Astrocyte (in vitro differentiated cells and primary cell): ENCODE data around the gene ZBTB7A. TPM values are rescaled to one million over a fixed set of nuclear protein-coding genes. Genes with fewer than 3 reads are reported as not detected.

Source experiments
- DNase-seq: peaks from one replicate; pipeline ENCODE4 v3.0.0-alpha.2; 2010; ENCODE audit warnings: low read depth
- FAIRE-seq: peaks from 2 replicates; lab custom pipeline; 2011; peaks lifted over from hg19 to GRCh38; lab: Jason Lieb, UNC
- H2AFZ ChIP-seq: 2 replicates; pipeline ENCODE4 v1.6.0; 2012; ENCODE audit warnings: low read depth, low read length, inconsistent platforms
- H3K27ac ChIP-seq: 2 replicates; pipeline ENCODE4 v1.5.1; 2011; ENCODE audit warnings: low read depth, low read length, inconsistent platforms
- H3K27me3 ChIP-seq: 2 replicates; pipeline ENCODE4 v1.6.0; 2011; ENCODE audit warnings: low read length, inconsistent platforms; ENCODE audit not compliant: insufficient read depth
- H3K36me3 ChIP-seq: 2 replicates; pipeline ENCODE4 v1.5.1; 2011; ENCODE audit warnings: low read length, inconsistent platforms; ENCODE audit not compliant: insufficient read depth
- H3K4me1 ChIP-seq: 2 replicates; pipeline ENCODE4 v1.5.1; 2011; ENCODE audit warnings: low read length, inconsistent platforms; ENCODE audit not compliant: insufficient read depth
- H3K4me2 ChIP-seq: 2 replicates; pipeline ENCODE4 v1.6.0; 2012; ENCODE audit warnings: low read length, inconsistent platforms
- H3K4me3 ChIP-seq: 2 replicates; pipeline ENCODE4 v1.5.1; 2011; ENCODE audit warnings: low read depth, mild to moderate bottlenecking, low read length, inconsistent platforms; ENCODE audit not compliant: insufficient read depth
- H3K79me2 ChIP-seq: 2 replicates; pipeline ENCODE4 v1.6.0; 2012; ENCODE audit warnings: mild to moderate bottlenecking, low read length, inconsistent platforms; ENCODE audit not compliant: insufficient read depth
- H3K9ac ChIP-seq: 2 replicates; pipeline ENCODE4 v1.6.0; 2012; ENCODE audit warnings: mild to moderate bottlenecking, low read length, inconsistent platforms
- H3K9me3 ChIP-seq: 2 replicates; pipeline ENCODE4 v1.5.1; 2012; ENCODE audit warnings: low read depth, mild to moderate bottlenecking, low read length, inconsistent platforms; ENCODE audit not compliant: insufficient read depth
- H4K20me1 ChIP-seq: 2 replicates; pipeline ENCODE4 v1.6.0; 2012; ENCODE audit warnings: low read length, inconsistent platforms; ENCODE audit not compliant: insufficient read depth
- H3K27ac Mint-ChIP-seq: one replicate; pipeline ENCODE4 v1.8.0; 2021; ENCODE audit warnings: mild to moderate bottlenecking, mixed read lengths; ENCODE audit not compliant: unreplicated experiment
- H3K27me3 Mint-ChIP-seq: one replicate; pipeline ENCODE4 v1.8.0; 2021; ENCODE audit warnings: low read depth, mixed read lengths; ENCODE audit not compliant: unreplicated experiment
- H3K36me3 Mint-ChIP-seq: one replicate; pipeline ENCODE4 v1.8.0; 2021; ENCODE audit warnings: low read depth, mixed read lengths; ENCODE audit not compliant: unreplicated experiment
- H3K4me1 Mint-ChIP-seq: one replicate; pipeline ENCODE4 v1.8.0; 2021; ENCODE audit warnings: low read depth, mixed read lengths; ENCODE audit not compliant: unreplicated experiment
- H3K4me3 Mint-ChIP-seq: one replicate; pipeline ENCODE4 v1.8.0; 2021; ENCODE audit warnings: mild to moderate bottlenecking, moderate library complexity, mixed read lengths; ENCODE audit not compliant: unreplicated experiment
- H3K9me3 Mint-ChIP-seq: one replicate; pipeline ENCODE4 v1.8.0; 2021; ENCODE audit warnings: mild to moderate bottlenecking, mixed read lengths; ENCODE audit not compliant: unreplicated experiment
- CTCF ChIP-seq: IDR thresholded peaks from 2 replicates; pipeline ENCODE4 v1.5.1; 2011; ENCODE audit warnings: low read depth, mild to moderate bottlenecking, inconsistent platforms, low read length, moderate library complexity; ENCODE audit not compliant: insufficient read depth
- EZH2 ChIP-seq: IDR thresholded peaks from 2 replicates; pipeline ENCODE4 v1.6.1; 2012; ENCODE audit warnings: mild to moderate bottlenecking, low read length, inconsistent platforms; ENCODE audit not compliant: insufficient read depth
- total RNA-seq: library from RNA; stranded (reverse); gene quantifications from 2 replicates; pipeline ENCODE4 v1.2.1, GENCODE V29; 2021

ZBTB7A gene
- total RNA-seq, 1 donor from 2014 or later, result 24.3 TPM

- no peaks in the 10 kb centered on the region for H3K4me1 Mint-ChIP-seq
- H3K36me3 Mint-ChIP-seq, result peaks cover 4% of the 10 kb centered on the region
- no peaks in the 10 kb centered on the region for H3K9me3 ChIP-seq
- no peak overlapping the region for H3K9ac ChIP-seq
- H3K27ac ChIP-seq, result no peak overlapping the region
- no peak overlapping the region for H3K27ac Mint-ChIP-seq
- DNase-seq (no peak), FAIRE-seq (no peak)
- TF ChIP-seq EZH2 (no peak), CTCF (no peak)
- H3K4me3 Mint-ChIP-seq, result no peak overlapping the region
- H3K79me2 ChIP-seq, result no peaks in the 10 kb centered on the region
- no peak overlapping the region for H3K4me2 ChIP-seq
- no peaks in the 10 kb centered on the region for H3K9me3 Mint-ChIP-seq
- H3K36me3 ChIP-seq, result no peaks in the 10 kb centered on the region
- no peaks in the 10 kb centered on the region for H3K4me1 ChIP-seq
- H4K20me1 ChIP-seq, result no peaks in the 10 kb centered on the region
- H2AFZ ChIP-seq, result no peak overlapping the region
- H3K27me3 Mint-ChIP-seq, result no peaks in the 10 kb centered on the region
- no peaks in the 10 kb centered on the region for H3K27me3 ChIP-seq
- no peak overlapping the region for H3K4me3 ChIP-seq
Measured at GRCh38 chr19:4088975-4089374, 22.3 kb upstream of the ZBTB7A start.

- DNase-seq (no peak), FAIRE-seq (no peak)
- Histone ChIP-seq H3K4me2 (no peak overlapping the region), H3K27me3 (no peaks in the 10 kb centered on the region), H3K9me3 (no peaks in the 10 kb centered on the region), H3K4me3 (no peak overlapping the region), H2AFZ (no peak overlapping the region), H3K36me3 (no peaks in the 10 kb centered on the region), H4K20me1 (no peaks in the 10 kb centered on the region), H3K27ac (no peak overlapping the region), H3K4me1 (no peaks in the 10 kb centered on the region), H3K9ac (no peak overlapping the region), H3K79me2 (no peaks in the 10 kb centered on the region)
- Mint-ChIP-seq H3K36me3 (no peaks in the 10 kb centered on the region), H3K4me1 (no peaks in the 10 kb centered on the region), H3K27me3 (no peaks in the 10 kb centered on the region), H3K4me3 (no peak overlapping the region), H3K27ac (no peak overlapping the region), H3K9me3 (no peaks in the 10 kb centered on the region)
- TF ChIP-seq CTCF (no peak), EZH2 (no peak)
Measured at GRCh38 chr19:4087787-4088679, 21.3 kb upstream of the ZBTB7A start.

- Mint-ChIP-seq H3K27ac (no peak overlapping the region), H3K4me3 (no peak overlapping the region), H3K36me3 (no peaks in the 10 kb centered on the region), H3K27me3 (no peaks in the 10 kb centered on the region), H3K4me1 (no peaks in the 10 kb centered on the region), H3K9me3 (no peaks in the 10 kb centered on the region)
- H3K9ac ChIP-seq, result no peak overlapping the region
- H3K27ac ChIP-seq, result no peak overlapping the region
- H3K9me3 ChIP-seq, result no peaks in the 10 kb centered on the region
- no peak overlapping the region for H3K4me3 ChIP-seq
- no peak for TF ChIP-seq CTCF
- no peak for TF ChIP-seq EZH2
- H3K79me2 ChIP-seq, result no peaks in the 10 kb centered on the region
- DNase-seq (no peak), FAIRE-seq (no peak)
- H4K20me1 ChIP-seq, result no peaks in the 10 kb centered on the region
- H3K4me2 ChIP-seq, result no peak overlapping the region
- no peaks in the 10 kb centered on the region for H3K4me1 ChIP-seq
- no peaks in the 10 kb centered on the region for H3K27me3 ChIP-seq
- no peak overlapping the region for H2AFZ ChIP-seq
- no peaks in the 10 kb centered on the region for H3K36me3 ChIP-seq
Measured at GRCh38 chr19:4086411-4086867, 19.7 kb upstream of the ZBTB7A start.
